SK-MEL-5 (cell line): ENCODE measurements around the gene SHB. TPM values are rescaled to one million over a fixed set of nuclear protein-coding genes. Genes with fewer than 3 reads are reported as not detected.
"Not testable (repeated sequence)": the region's sequence is repeated elsewhere in the genome, so short reads cannot be mapped to it uniquely, and the experiment has no call there.

Source experiments
- DNase-seq: peaks from one replicate; pipeline ENCODE4 v3.0.0-alpha.2; 2016; ENCODE audit warnings: low read depth, low spot score
- in situ Hi-C: cut with HindIII; loops from 2 replicates; pipeline ENCODE4 v1.10.0; 2016; ENCODE audit warnings: low sequenced_read_pairs, high pct_unique_total_duplicates, low pct_unique_long_range_greater_than_20kb
- total RNA-seq: library from RNA; depleted of rRNA; stranded (reverse); fragments of >200 nt; shearing (Covaris generic); gene quantifications from 2 replicates; pipeline ENCODE4 v1.2.3, GENCODE V29; 2014

Gene SHB
- total RNA-seq, 1 experiment from 2014 or later: 1.6 TPM

- DNase-seq: no peak
- in situ Hi-C loops: no loop called here
These were observed 15.1 kb downstream of the SHB start for GRCh38 chr9:38053697-38054461.

GRCh38 chr9:38051780-38052546 lies 17.1 kb downstream of the SHB start:
- in situ Hi-C loops: no loop called here
- no peak for DNase-seq

GRCh38 chr9:38048316-38048969 lies 20.6 kb downstream of the SHB start:
- in situ Hi-C loops: no loop called here
- DNase-seq: no peak

- peak; percentile 45 for DNase-seq
- in situ Hi-C loops: no loop called here
These were observed 21.5 kb downstream of the SHB start for GRCh38 chr9:38047301-38048251.

GRCh38 chr9:38046661-38047300 lies 22.2 kb downstream of the SHB start:
- in situ Hi-C loops: no loop called here
- no peak for DNase-seq

- DNase-seq, in situ Hi-C loops: not testable (repeated sequence)
These were observed 23.1 kb downstream of the SHB start for GRCh38 chr9:38045939-38046338.

GRCh38 chr9:38044706-38045105 lies 24.3 kb downstream of the SHB start:
- in situ Hi-C loops: no loop called here
- no peak for DNase-seq

- in situ Hi-C loops: no loop called here
- no peak for DNase-seq
These were observed 24.9 kb downstream of the SHB start for GRCh38 chr9:38043931-38044623.

GRCh38 chr9:38042626-38043357 lies 26.2 kb downstream of the SHB start:
- in situ Hi-C loops: no loop called here
- DNase-seq: no peak

GRCh38 chr9:38041564-38042243 lies 27.3 kb downstream of the SHB start:
- in situ Hi-C loops: no loop called here

GRCh38 chr9:38039907-38040682 lies 28.9 kb downstream of the SHB start:
- in situ Hi-C loops: no loop called here
- no peak for DNase-seq

More at GRCh38 chr9:38041564-38042243, 27.3 kb downstream of the SHB start:
- no peak for DNase-seq

- peak; percentile 70 for DNase-seq
These were observed 29.7 kb downstream of the SHB start for GRCh38 chr9:38039090-38039906.

GRCh38 chr9:38038307-38039089 lies 30.5 kb downstream of the SHB start:
- in situ Hi-C loops: no loop called here
- no peak for DNase-seq

More at GRCh38 chr9:38039090-38039906, 29.7 kb downstream of the SHB start:
- in situ Hi-C loops: no loop called here
